Activated CD4-positive, alpha-beta T cell treated with anti-CD3 and anti-CD28 coated beads, Interleukin-2, amount 10 ng/mL, durations not matched to agents 7 days and 5 days (primary cell): Measurements from ENCODE around the gene TOMM22. TPM values are rescaled to one million over a fixed set of nuclear protein-coding genes. Genes with fewer than 3 reads are reported as not detected.

ENCODE experiments used
- CTCF ChIA-PET: fragments of 350-600 bp; sonication (Branson Sonifier 250); formaldehyde crosslinking; loops from one replicate; lab custom pipeline; 2021; ENCODE audit warnings: antibody characterized with exemption; lab: Charles Lee
- POLR2A ChIA-PET: fragments of 350-600 bp; sonication (Branson Sonifier 250); formaldehyde crosslinking; loops from one replicate; lab custom pipeline; 2021; ENCODE audit warnings: antibody characterized with exemption; lab: Charles Lee
- DNase-seq: peaks from one replicate; pipeline ENCODE4 v3.0.0-alpha.2; 2020
- H3K27ac Mint-ChIP-seq: one replicate; pipeline ENCODE4 v1.8.0; 2021; ENCODE audit warnings: mild to moderate bottlenecking, moderate library complexity, mixed read lengths
- H3K27me3 Mint-ChIP-seq: one replicate; pipeline ENCODE4 v1.8.0; 2021; ENCODE audit warnings: mixed read lengths
- H3K36me3 Mint-ChIP-seq: one replicate; pipeline ENCODE4 v1.8.0; 2021; ENCODE audit warnings: low read depth, mixed read lengths
- H3K4me1 Mint-ChIP-seq: one replicate; pipeline ENCODE4 v1.8.0; 2021; ENCODE audit warnings: mixed read lengths
- H3K4me3 Mint-ChIP-seq: one replicate; pipeline ENCODE4 v1.8.0; 2021; ENCODE audit warnings: mild to moderate bottlenecking, moderate library complexity, mixed read lengths
- H3K9me3 Mint-ChIP-seq: one replicate; pipeline ENCODE4 v1.8.0; 2021; ENCODE audit warnings: mixed read lengths
- total RNA-seq, 2 experiments: library from RNA; stranded (reverse); gene quantifications; one replicate each; pipeline ENCODE4 v1.2.3, GENCODE V29; 2021

TOMM22 gene
- total RNA-seq, 2 experiments from 2014 or later: 83.0 to 88.9 TPM

DNA sequence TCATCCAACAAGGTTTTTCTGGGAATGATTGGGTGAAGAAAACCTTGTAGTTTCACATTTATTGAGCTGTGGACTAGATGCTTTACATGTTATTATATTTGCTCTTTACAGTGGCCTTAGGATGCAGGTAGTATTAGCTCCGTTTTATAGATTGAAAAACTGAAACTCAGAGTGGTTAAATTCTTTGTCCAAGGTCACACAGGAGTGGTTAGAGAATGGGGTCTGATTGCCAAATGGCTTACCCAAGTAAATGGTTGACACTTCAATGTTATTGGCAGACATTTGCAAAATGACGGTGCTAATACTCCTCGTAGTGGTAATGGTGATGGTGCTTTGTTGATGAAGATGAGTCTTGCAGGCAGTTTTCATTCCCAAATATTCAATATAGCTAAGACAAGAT, 26.2 kb downstream of the TOMM22 start:
- peaks cover 64% of the 10 kb centered on the region for H3K4me1 Mint-ChIP-seq
- ChIA-PET POLR2A (no interaction called here), CTCF (interaction anchor here (0.9 to 2.7 kb wide), 7 partner anchors 8 to 44 kb away, joined by 3 to 10 read pairs (median 5); partner anchors contain the start of gene TOMM22)
- no peaks in the 10 kb centered on the region for H3K9me3 Mint-ChIP-seq
- H3K36me3 Mint-ChIP-seq: peaks cover 32% of the 10 kb centered on the region
- peak overlapping the region; percentile 69 for H3K27ac Mint-ChIP-seq
- H3K4me3 Mint-ChIP-seq: peak overlapping the region; percentile 80
- no peak for DNase-seq
- no peaks in the 10 kb centered on the region for H3K27me3 Mint-ChIP-seq

DNA sequence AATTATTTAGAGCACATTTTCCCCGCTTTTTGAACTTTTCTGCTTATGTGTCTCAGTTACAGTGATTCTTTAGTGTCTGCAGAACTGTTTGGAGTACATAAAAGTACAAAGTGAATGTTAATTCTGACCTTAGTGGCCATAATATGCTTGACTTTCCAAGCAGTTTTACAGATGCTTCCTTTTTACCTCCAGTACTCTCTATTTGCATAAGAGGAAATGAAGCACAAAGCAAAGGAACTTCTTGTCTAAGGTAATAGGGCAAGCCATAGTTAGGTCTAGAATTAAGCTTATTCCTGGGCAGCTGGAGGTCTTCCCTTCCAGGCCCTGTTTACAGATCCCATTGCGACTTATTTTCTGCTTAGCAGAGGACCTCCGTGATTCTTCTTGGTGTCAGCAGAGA, 27.5 kb downstream of the TOMM22 start:
- Mint-ChIP-seq H3K36me3 (peaks cover 34% of the 10 kb centered on the region), H3K4me1 (peaks cover 67% of the 10 kb centered on the region), H3K9me3 (no peaks in the 10 kb centered on the region), H3K27ac (peak overlapping the region; percentile 67), H3K4me3 (no peak overlapping the region), H3K27me3 (no peaks in the 10 kb centered on the region)
- CTCF ChIA-PET: interaction anchor here (1.0 to 1.7 kb wide), 2 partner anchors 9 to 57 kb away, joined by 3 to 5 read pairs; no protein-coding TSS in a partner anchor
- no peak for DNase-seq
- POLR2A ChIA-PET: no interaction called here

DNA sequence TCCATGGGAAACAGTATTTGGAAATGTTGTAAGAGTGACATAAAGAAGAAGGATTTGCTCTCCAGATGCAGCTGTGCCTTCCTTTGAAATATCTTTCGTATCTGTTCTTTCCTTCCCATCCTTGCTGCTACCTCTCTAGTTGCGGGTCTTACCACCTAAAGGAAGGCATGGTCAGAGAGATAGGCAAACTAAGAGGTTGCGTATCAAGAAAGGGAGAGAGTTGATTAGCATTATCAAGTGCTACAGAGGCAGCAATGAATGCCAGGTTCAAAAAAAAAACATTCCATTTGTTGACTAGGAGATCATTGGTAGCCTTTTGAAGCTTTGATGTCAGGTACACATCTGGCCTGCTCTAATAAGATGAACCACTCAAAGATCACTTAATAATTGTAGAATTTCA, 28.6 kb downstream of the TOMM22 start:
- Mint-ChIP-seq H3K9me3 (no peaks in the 10 kb centered on the region), H3K27ac (no peak overlapping the region), H3K4me3 (no peak overlapping the region), H3K36me3 (peaks cover 38% of the 10 kb centered on the region), H3K4me1 (peaks cover 66% of the 10 kb centered on the region), H3K27me3 (no peaks in the 10 kb centered on the region)
- ChIA-PET CTCF (interaction anchor here (0.9 to 1.7 kb wide), 2 partner anchors 8 to 15 kb away, joined by 5 to 9 read pairs; no protein-coding TSS in a partner anchor), POLR2A (no interaction called here)
- DNase-seq: no peak

DNA sequence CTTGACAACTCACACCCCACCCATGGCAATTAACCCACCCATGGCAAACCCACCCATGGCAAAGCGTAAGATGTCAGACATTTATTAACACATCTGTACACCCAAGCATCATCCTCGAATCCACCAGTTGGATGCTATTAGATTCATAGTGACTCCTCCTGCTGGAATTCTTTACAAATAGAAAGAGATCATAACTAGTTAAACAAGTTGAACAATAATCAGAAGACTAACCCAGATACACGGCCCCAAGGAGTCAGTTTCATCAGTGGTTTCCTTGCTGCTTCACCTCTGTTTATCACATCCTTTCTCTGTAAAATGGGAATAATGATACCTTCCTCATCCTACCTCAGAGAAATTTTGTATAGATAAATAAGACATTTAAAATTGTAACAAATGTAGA, 29.1 kb downstream of the TOMM22 start:
- ChIA-PET POLR2A (no interaction called here), CTCF (interaction anchor here (0.9 kb wide), 1 partner anchor 14 kb away, joined by 9 read pairs; no protein-coding TSS in a partner anchor)
- no peak for DNase-seq
- H3K27ac Mint-ChIP-seq: no peak overlapping the region
- no peaks in the 10 kb centered on the region for H3K27me3 Mint-ChIP-seq
- H3K4me1 Mint-ChIP-seq: peaks cover 67% of the 10 kb centered on the region
- no peak overlapping the region for H3K4me3 Mint-ChIP-seq
- no peaks in the 10 kb centered on the region for H3K9me3 Mint-ChIP-seq
- H3K36me3 Mint-ChIP-seq: peaks cover 42% of the 10 kb centered on the region

DNA sequence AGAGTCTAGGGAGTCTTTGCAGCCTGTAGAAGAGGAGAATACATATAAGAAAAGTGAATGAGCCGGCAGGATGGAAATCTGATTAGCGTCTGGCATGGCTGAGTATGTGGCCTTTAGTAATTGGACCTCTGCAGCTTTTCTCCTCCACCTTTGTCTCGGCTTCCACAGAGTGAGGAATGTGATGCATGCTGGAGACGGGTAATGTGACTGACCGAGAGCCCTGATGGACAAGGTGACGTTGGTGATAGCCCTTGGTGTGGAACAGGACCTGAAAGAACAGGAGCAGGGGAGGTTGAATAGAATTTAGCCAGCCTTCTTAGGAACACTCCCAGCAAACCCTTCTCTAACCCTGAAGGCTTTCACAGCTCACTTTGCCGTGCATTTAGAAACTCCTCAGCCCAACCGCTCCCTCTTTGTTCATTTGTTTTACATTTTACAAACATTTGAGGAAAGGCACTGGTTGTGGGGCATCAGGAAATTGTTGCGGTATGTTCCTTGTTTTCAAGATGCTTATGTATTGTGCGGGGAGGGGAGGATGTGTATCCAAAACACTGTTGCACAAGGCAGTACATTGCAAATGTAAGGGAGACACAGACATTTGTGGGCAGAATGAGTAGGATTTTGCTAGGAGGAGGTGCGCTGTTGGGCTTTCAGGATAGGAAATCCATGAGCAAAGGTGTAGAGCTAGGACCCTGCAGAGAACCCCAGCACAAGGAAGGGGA, 30.9 kb downstream of the TOMM22 start:
- Mint-ChIP-seq H3K27me3 (no peaks in the 10 kb centered on the region), H3K9me3 (no peaks in the 10 kb centered on the region), H3K27ac (peak overlapping the region; percentile 66), H3K4me1 (peaks cover 60% of the 10 kb centered on the region), H3K36me3 (peaks cover 49% of the 10 kb centered on the region), H3K4me3 (no peak overlapping the region)
- DNase-seq: no peak
- CTCF ChIA-PET: interaction anchor here (1.1 kb wide), 1 partner anchor 12 kb away, joined by 3 read pairs; no protein-coding TSS in a partner anchor
- POLR2A ChIA-PET: no interaction called here

DNA sequence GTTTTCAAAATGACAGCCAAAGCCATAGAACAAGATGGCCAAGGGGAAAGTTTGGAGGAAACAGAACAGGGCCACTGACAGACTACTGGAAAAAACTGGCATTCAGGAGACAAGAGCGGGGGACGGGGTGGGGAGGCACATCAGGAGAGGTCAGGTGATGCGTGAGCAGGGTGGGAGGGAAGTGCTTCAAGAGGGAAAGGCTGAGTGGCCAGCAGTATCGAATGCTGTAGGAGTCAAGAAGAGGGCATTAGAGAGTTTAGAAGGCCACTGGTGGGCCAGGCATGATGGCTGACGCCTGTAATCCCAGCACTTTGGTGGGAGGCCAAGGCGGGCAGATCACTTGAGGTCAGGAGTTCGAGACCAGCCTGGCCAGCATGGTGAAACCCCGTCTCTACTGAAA, 32.2 kb downstream of the TOMM22 start:
- POLR2A ChIA-PET: no interaction called here
- no peak for DNase-seq
- Mint-ChIP-seq H3K36me3 (peaks cover 48% of the 10 kb centered on the region), H3K9me3 (no peaks in the 10 kb centered on the region), H3K4me1 (peaks cover 48% of the 10 kb centered on the region), H3K4me3 (no peak overlapping the region), H3K27me3 (no peaks in the 10 kb centered on the region), H3K27ac (no peak overlapping the region)
- CTCF ChIA-PET: interaction anchor here (1.3 to 3.0 kb wide), 2 partner anchors 8 to 11 kb away, joined by 4 to 14 read pairs; partner anchors contain the start of gene GTPBP1

DNA sequence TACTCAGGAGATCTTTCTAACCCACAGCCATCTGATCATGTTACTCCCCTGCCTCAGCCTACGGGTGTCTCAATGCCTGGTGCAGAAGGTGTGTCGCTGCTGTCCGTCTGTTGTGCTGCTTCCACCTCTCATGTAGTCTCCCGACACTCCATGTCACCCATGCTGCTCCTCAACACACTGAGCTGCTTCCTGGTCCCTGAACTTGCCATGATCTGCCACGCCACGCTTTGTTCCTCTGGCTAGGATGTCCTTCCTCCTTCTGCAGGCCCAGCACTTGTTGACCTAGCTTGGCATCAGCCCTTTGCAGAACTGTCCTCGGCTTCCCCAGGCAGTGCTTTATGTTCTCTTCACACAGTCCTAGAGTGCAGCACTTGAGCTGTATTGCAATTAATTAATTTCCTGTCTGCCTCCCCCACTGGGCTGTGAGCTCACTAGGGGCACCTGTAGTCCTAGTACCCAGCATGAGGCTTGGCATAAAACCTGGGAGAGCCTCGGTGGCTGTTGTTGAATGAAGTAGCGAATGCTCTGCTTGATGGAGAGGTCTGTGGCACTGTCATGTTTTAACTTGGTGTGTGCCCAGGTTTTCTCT, 33.5 kb downstream of the TOMM22 start:
- POLR2A ChIA-PET: no interaction called here
- Mint-ChIP-seq H3K27me3 (no peaks in the 10 kb centered on the region), H3K27ac (peak overlapping the region; percentile 72), H3K4me3 (no peak overlapping the region), H3K9me3 (no peaks in the 10 kb centered on the region), H3K4me1 (peaks cover 39% of the 10 kb centered on the region), H3K36me3 (peaks cover 43% of the 10 kb centered on the region)
- DNase-seq: no peak
- CTCF ChIA-PET: interaction anchor here (1.0 to 3.0 kb wide), 6 partner anchors 8 to 35 kb away, joined by 3 to 14 read pairs (median 4); partner anchors contain the start of genes GTPBP1 and TOMM22

DNA sequence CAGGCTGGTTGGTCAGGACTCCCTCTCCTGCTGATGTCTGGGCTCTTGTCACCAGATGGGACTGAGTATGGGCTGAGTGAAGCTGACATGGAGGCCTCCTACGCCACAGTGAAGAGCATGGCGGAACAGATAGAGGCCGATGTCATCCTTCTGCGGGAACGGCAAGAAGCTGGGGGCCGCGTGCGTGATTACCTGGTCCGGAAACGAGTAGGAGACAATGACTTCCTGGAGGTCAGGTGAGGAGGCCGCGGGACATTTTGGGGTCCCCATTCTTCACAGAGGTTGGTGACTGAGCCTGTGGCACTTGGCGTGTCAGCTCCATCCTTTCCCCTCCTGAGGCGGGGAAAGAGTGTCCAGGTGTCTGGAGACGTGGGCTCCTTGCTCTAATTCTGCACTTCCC, 34.1 kb downstream of the TOMM22 start:
- ChIA-PET CTCF (interaction anchor here (0.7 to 3.0 kb wide), 4 partner anchors 9 to 34 kb away, joined by 3 to 14 read pairs (median 4); no protein-coding TSS in a partner anchor), POLR2A (no interaction called here)
- Mint-ChIP-seq H3K4me1 (peaks cover 34% of the 10 kb centered on the region), H3K36me3 (peaks cover 41% of the 10 kb centered on the region), H3K27me3 (no peaks in the 10 kb centered on the region), H3K27ac (no peak overlapping the region), H3K9me3 (no peaks in the 10 kb centered on the region), H3K4me3 (no peak overlapping the region)
- no peak for DNase-seq

DNA sequence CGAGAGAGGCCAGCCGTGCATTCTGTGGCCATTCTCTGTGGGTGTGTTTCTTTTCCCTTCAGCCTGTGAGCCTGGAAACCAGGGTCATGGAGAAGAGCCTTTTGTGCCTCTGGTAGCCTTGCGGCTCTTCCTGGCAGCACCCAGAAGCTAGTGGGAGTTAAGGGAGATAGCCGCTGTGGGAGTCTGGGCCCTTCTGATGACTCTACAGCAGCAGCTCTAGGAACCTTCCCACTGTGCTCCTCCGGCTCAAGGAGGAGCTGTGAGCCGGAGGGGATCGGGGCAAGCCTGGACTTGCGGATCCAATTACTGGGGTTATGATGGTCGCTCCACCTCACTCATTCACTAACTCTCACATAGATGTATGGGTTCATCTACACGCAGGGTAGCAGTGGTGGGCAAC, 34.5 kb downstream of the TOMM22 start:
- H3K4me3 Mint-ChIP-seq: no peak overlapping the region
- CTCF ChIA-PET: interaction anchor here (0.7 to 3.0 kb wide), 3 partner anchors 9 to 15 kb away, joined by 3 to 14 read pairs (median 5); no protein-coding TSS in a partner anchor
- H3K9me3 Mint-ChIP-seq: no peaks in the 10 kb centered on the region
- no peaks in the 10 kb centered on the region for H3K27me3 Mint-ChIP-seq
- POLR2A ChIA-PET: no interaction called here
- peak overlapping the region; percentile 22 for H3K27ac Mint-ChIP-seq
- H3K36me3 Mint-ChIP-seq: peaks cover 37% of the 10 kb centered on the region
- peaks cover 32% of the 10 kb centered on the region for H3K4me1 Mint-ChIP-seq
- no peak for DNase-seq

DNA sequence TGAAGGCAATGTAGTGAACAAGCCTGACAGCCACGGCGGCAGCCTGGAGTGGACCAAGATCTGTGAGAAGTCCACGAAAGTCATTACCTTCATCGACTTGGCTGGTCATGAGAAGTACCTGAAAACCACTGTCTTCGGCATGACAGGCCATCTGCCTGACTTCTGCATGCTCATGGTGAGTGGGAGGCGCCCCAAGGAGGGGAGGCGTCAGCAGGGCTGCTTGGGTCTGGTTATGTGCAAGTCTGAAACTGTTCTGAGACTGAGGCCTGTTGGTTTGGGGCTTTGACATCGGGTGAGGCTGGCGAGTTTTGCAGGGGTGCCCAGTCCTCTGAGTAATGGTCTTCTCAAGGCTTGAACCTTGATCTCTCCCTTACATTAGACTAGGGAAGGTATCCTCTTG, 35.1 kb downstream of the TOMM22 start:
- peaks cover 41% of the 10 kb centered on the region for H3K36me3 Mint-ChIP-seq
- no peak overlapping the region for H3K4me3 Mint-ChIP-seq
- no peaks in the 10 kb centered on the region for H3K27me3 Mint-ChIP-seq
- DNase-seq: no peak
- peak overlapping the region; percentile 20 for H3K27ac Mint-ChIP-seq
- peaks cover 31% of the 10 kb centered on the region for H3K4me1 Mint-ChIP-seq
- ChIA-PET POLR2A (no interaction called here), CTCF (interaction anchor here (0.7 to 3.0 kb wide), 3 partner anchors 8 to 14 kb away, joined by 3 to 14 read pairs (median 3); partner anchors contain the start of gene GTPBP1)
- H3K9me3 Mint-ChIP-seq: no peaks in the 10 kb centered on the region

DNA sequence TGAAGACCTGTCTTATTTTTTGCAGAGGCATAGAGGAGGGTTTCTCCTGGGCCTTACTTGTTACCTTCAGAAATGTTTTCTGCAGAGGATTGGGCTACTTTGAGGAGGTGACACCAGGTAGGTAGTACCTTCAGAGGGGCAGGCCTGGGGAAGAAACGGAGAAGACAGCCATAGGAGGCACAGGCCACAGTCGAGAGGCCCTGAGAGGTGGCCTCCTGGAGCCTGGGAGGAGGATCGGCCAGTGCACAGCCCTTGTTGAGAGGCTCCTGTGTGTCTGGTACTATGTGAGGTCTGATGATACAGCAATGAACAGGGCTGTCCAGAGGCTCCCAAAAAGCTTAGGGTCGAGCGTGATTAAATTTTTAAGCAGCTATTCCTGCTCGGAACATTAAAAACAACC, 35.5 kb downstream of the TOMM22 start:
- Mint-ChIP-seq H3K36me3 (peaks cover 41% of the 10 kb centered on the region), H3K27ac (peak overlapping the region; percentile 20), H3K9me3 (no peaks in the 10 kb centered on the region), H3K4me1 (peaks cover 28% of the 10 kb centered on the region), H3K27me3 (no peaks in the 10 kb centered on the region), H3K4me3 (no peak overlapping the region)
- ChIA-PET POLR2A (no interaction called here), CTCF (interaction anchor here (1.0 kb wide), 1 partner anchor 12 kb away, joined by 3 read pairs; the partner anchor contains the start of gene GTPBP1)
- DNase-seq: no peak

DNA sequence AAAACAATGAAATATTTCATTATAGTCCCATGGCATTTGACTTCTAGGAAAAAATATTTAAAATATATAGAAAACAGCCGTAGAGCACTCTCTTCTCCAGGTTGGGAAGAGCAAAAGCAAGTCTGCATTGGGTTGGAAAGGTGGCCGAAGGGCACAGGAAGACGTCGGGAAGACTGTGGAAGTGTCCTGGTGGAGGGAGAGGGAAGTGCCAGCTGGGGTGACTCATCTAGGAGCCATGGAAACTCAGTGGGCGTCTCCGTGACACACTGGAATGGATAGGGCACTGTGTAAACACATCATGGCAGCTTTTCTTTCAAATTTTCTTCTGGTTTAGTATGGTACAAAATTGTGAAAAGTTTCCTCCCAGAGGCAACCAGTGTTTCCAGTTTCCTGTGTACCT, 36.7 kb downstream of the TOMM22 start:
- H3K27me3 Mint-ChIP-seq: no peaks in the 10 kb centered on the region
- H3K27ac Mint-ChIP-seq: no peak overlapping the region
- DNase-seq: no peak
- H3K9me3 Mint-ChIP-seq: no peaks in the 10 kb centered on the region
- POLR2A ChIA-PET: no interaction called here
- CTCF ChIA-PET: interaction anchor here (1.0 to 1.2 kb wide), 2 partner anchors 9 to 15 kb away, joined by 3 to 5 read pairs; no protein-coding TSS in a partner anchor
- no peak overlapping the region for H3K4me3 Mint-ChIP-seq
- H3K36me3 Mint-ChIP-seq: peaks cover 42% of the 10 kb centered on the region
- peaks cover 17% of the 10 kb centered on the region for H3K4me1 Mint-ChIP-seq
